ENCODE data around the gene TMEM258. TPM values are rescaled to one million over a fixed set of nuclear protein-coding genes. Genes with fewer than 3 reads are reported as not detected.

The TMEM258 gene
- total and polyA plus RNA-seq, 4 donors, result 31.0 to 136 (median 98.7) TPM

- DNase-seq (ENCODE audit: low spot score), result no peak
- no peak for TF ChIP-seq FOXA2 (IDR thresholded peaks at IDR 0.05)
- no peak for TF ChIP-seq REST (IDR thresholded peaks at IDR 0.05)
- TF ChIP-seq HNF4G (IDR thresholded peaks at IDR 0.05), result no peak
- no peak for TF ChIP-seq CTCF (IDR thresholded peaks at IDR 0.05; ENCODE audit: low read depth, low read length, missing input control)
- TF ChIP-seq HNF4A (conservative IDR thresholded peaks at IDR 0.05), result no peak
- no peak for TF ChIP-seq NR2F2 (IDR thresholded peaks at IDR 0.05)
- Histone ChIP-seq H3K36me3 (ENCODE audit: control insufficient read depth in 4 of 4, insufficient read depth in 3 of 4, low read depth in 1 of 4, low read length in 3 of 4) (no peaks in the 10 kb centered on the region), H3K9ac (ENCODE audit: low read depth in 1 of 2, low read length in 2 of 2) (peak overlapping the region in 1 of 2 donors; percentile 92), H3K9me3 (ENCODE audit: control insufficient read depth in 4 of 4, low read length in 3 of 4) (no peaks in the 10 kb centered on the region), H3K4me1 (ENCODE audit: control insufficient read depth in 4 of 4, insufficient read depth in 4 of 4, low read length in 3 of 4) (peaks cover 9 to 40% (median 23%) of the 10 kb centered on the region in 4 donors), H3K27ac (ENCODE audit: low read depth in 1 of 2, low read length in 2 of 2) (peak overlapping the region; percentile 71 to 97), H3K4me3 (ENCODE audit: low read depth in 1 of 3, low read length in 3 of 3) (no peak overlapping the region), H3K27me3 (ENCODE audit: control insufficient read depth in 4 of 4, insufficient read depth in 4 of 4, low read length in 3 of 4) (no peaks in the 10 kb centered on the region)
- 82% methylated on average over 5 of the region's 5 CpGs for WGBS
Measured at GRCh38 chr11:61753672-61754071, 38.7 kb downstream of the TMEM258 start.

GRCh38 chr11:61752925-61753521 is 39.4 kb downstream of the TMEM258 start:
- peak overlapping the region; percentile 59 to 68 (median 66) for H3K4me3 ChIP-seq (ENCODE audit: low read depth in 1 of 3, low read length in 3 of 3)
- peak overlapping the region; percentile 71 to 97 for H3K27ac ChIP-seq (ENCODE audit: low read depth in 1 of 2, low read length in 2 of 2)
- H3K9me3 ChIP-seq (ENCODE audit: control insufficient read depth in 4 of 4, low read length in 3 of 4), result no peaks in the 10 kb centered on the region
- TF ChIP-seq FOXA1 (IDR thresholded peaks at IDR 0.05), result no peak
- TF ChIP-seq REST (IDR thresholded peaks at IDR 0.05), result no peak
- TF ChIP-seq ZBTB33 (IDR thresholded peaks at IDR 0.05), result no peak
- peaks cover 9 to 40% (median 24%) of the 10 kb centered on the region in 4 donors for H3K4me1 ChIP-seq (ENCODE audit: control insufficient read depth in 4 of 4, insufficient read depth in 4 of 4, low read length in 3 of 4)
- no peaks in the 10 kb centered on the region for H3K27me3 ChIP-seq (ENCODE audit: control insufficient read depth in 4 of 4, insufficient read depth in 4 of 4, low read length in 3 of 4)
- H3K36me3 ChIP-seq (ENCODE audit: control insufficient read depth in 4 of 4, insufficient read depth in 3 of 4, low read depth in 1 of 4, low read length in 3 of 4), result no peaks in the 10 kb centered on the region
- no peak for DNase-seq (ENCODE audit: low spot score)
- H3K9ac ChIP-seq (ENCODE audit: low read depth in 1 of 2, low read length in 2 of 2), result peak overlapping the region in 1 of 2 donors; percentile 92
- WGBS, result 29% methylated on average over 17 of the region's 17 CpGs
